Measurements from ENCODE around the gene IFNG-AS1.

The IFNG-AS1 gene

DNA sequence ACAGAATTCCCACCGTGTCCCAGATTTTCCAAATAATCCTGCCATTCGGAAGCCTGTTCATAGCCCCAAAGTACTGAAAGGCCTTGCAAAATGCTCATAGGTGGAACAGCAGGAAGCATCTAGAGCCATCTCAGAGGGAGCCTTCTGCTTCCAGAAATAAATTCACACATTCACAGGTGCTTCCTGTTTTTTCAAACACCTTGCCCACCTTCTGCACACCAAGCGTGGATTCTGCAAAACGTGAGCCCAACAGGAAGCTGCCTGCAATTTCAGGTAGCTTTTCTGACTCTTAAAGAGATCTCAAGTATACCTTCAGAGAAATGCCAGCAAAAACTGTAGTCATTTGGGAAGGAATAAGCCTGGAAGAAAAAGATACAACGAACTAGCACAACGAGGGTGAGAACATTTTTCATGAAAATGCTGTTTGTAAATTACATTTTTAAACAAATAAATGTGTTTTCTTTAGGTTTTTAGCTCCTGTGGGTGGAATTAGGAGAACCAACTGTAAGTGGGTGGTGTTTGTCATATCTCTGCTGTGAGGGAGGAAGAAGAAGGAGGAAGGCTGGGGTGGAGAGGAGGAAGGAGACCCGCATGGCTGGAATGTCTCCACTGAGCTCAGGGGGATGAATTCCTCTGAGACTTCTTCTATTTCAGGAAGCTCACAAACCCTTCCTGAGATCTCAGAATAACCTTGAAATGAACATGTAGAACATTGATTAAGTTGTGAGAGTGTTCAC is at the start of gene IFNG-AS1:
Gene IFNG-AS1 (plus strand): TSS at position 264 of the 737 bp plus-strand sequence.
- DNase-seq = no peak

DNA sequence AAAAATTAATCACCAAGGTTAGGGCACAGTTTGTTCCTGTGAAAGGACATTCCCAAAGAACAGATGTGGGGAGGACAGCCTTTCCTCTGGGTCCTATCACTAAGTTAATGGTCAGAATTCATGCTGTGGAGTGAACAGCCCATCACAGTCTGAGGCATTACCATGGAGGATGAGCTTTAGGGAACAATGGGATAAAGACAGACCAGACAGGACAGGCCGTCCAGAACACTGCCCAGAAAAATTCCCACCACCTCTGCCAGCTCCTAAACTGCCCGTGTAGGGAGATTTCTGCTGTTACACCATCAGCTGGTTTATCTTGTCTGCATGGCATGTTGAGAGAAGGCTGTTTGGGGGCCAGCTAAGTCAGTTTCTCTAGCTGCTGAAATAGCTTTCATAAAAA is 49.6 kb upstream of the IFNG-AS1 start:
- DNase-seq = no peak

DNA sequence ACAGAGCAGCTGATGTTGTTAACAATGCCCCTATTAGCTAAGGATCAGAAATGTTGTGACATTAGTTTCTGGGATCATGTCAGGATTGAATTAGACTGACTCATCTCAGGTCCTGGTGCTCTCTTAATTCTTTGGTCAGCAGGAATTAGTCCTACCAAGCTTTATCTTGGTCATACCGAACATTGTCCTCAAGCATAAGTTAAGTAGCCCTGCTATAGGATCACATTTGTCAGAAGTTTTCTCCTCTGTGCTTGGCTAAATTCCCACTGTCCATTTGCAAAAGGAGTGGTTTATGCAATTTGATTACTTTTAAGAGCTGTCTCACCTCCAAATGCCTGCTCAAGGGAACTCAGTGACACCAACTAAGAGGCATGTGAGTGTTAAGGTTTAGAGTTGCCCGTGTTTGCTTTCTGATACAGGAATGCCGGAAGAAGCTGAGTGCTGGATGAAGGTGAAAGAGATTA is 48.4 kb upstream of the IFNG-AS1 start:
- DNase-seq = no peak

DNA sequence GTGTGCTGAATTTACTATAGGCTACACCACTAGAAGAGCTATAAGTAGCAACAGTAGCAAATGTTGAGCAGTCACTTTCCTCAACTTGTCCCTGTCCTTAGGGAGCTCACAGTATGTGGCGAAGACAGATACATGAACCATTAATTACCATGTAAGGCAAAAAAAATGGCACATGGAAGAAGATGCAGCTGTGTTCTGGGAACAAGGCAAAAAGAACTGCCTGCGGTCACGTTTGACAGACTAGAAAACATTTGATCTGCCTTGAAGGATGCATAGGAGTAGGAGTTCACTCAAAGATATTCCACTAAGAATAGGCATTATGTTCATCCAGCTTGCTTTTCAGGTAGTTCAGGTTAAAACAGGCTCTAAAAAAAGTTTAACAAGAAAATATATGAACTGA is 46.5 kb upstream of the IFNG-AS1 start:
- DNase-seq = no peak

DNA sequence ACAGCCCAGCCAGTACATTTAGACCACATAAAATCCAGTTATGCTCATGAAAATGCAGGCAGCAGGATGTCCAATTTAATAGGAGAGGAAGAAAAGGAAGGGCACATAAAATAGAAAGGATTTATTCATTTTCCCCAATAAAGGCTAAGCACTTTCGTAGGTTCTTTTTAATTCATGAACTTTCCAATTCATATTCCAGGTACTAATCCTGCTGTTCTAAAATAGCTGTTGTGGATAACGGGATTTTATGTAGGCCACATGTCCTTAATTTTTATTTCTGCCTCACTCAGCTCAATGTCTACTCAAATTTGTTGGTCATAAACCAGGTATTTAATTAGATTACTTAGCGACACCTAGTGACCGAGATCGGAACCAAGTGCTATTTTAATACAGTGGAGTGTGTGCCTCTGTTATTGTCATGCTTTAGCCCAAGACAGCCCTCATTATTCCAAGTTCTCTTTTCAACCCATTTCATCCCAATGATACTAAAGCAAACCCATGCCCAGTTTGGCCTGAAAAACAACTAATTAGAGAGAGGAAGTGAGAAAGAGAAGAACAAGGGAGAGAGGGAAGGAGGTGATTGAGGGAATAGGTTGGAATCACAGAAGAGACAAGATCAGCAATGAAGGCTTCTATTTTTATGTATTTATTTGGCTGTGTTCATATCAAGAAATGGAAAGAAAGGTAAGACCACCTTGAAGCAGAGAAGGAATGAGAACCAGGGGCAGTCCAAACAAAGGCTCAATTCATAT is 45.9 kb upstream of the IFNG-AS1 start:
- peak; percentile 60 for DNase-seq

DNA sequence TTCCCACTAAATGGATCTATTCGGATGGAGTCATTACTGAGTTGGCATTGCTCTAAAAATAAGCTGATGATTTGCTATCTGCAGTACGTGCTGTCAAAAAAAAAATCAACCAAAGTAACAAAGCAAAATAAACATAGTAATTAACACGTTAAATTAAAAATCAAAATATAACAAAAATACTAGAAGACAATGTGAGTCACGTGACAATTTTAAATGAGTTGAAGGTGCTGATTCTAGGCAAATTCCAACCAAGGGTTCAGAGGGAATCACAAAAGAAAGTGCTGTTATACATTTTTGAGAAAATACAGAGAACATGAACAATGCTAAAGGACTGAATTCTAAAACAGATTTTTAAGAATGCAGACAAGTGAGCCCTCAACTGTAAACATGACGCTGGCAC is 45.2 kb upstream of the IFNG-AS1 start:
- DNase-seq = no peak

DNA sequence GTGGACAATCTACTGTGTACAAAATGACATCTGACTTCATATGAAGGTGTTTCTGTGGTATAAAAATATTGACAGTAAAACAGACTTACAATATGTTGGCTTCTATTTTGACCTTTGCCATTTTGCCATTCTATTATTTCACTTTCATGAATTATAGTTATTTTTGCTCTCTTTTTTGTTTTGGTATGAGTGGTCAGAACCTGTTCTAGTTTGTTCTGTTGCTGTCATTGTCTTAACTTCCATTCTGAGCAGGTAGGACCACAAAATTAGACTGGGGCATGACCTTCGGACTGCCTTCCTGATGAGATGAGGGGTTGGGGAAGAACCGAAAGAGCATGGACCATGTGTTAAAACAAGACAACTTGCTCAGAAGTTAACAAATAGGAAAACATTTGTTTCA is 36.5 kb upstream of the IFNG-AS1 start:
- no peak for DNase-seq

DNA sequence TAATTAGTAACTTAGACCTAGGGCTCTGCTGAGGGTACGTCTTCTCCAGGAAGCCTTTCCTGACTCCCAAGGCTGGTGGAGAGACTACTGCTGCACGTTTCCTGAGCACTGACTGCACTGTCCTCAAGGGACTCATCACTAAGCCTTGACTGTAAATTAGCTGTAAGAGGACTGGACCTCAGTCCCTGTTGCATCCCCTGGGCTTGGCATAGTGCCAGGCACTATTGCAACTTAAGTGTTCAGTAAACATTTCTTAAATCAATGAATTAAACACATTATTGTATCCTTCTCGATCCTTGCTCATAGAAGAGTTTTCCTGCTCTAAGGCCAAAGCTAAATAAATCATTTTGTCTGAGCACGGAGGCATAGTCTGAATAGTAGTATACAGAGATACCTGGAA is 31.9 kb upstream of the IFNG-AS1 start:
- DNase-seq = no peak

DNA sequence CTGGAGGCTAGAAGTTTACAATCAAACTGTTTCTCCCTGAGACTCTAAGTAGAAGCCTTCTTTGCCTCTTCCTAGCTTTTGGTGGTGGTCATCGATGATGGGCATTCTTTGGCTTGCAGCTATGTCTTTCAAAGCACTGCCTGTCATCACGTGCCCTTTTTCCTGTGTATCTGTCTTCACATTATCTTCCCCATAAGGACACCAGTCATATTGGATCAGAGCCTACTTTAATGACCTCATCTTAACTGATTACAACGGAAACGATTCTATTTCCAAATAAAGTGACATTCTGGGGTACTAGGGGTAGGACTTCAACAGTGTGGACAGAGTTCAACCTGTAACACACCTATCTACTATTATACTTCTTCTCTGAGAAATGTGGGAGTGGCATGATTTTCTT is 31.1 kb upstream of the IFNG-AS1 start:
- DNase-seq = no peak

DNA sequence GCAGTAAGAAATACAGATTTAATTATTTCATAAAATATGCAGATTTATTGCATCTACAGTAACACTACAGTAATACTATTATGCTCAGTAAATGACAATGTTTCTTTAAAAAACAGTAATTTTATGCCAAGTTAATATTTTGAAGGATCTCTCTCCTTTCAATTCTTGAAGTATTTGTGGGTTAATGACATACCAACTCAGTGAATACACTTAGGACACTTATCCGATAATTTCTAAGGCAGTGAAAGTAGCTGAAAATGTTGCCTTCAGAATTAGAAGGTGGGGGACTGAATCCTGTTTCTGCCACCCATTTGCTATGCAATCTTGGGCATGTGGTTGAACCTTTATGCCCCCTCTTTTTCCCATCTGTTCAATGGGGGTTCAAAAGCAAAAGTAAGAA is 24.8 kb upstream of the IFNG-AS1 start:
- no peak for DNase-seq

DNA sequence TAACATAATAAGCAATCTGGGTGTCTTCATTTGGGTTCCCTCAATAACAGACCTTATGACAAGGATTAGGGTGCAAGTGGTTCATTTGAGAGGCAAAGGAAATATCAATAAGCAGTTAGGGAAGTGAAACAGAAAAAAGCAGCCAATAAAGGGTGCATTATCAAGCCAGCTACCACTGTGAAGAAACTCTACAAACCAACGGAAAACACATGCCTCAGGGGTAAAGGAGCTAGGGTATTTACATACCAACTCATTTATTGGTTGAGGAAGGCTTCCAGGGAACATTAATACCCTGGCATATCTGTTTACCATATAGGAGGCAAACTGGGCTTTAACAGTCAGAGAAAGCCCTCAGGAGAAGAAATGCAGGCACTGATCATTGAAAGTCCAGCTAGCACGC is 22.7 kb upstream of the IFNG-AS1 start:
- no peak for DNase-seq

DNA sequence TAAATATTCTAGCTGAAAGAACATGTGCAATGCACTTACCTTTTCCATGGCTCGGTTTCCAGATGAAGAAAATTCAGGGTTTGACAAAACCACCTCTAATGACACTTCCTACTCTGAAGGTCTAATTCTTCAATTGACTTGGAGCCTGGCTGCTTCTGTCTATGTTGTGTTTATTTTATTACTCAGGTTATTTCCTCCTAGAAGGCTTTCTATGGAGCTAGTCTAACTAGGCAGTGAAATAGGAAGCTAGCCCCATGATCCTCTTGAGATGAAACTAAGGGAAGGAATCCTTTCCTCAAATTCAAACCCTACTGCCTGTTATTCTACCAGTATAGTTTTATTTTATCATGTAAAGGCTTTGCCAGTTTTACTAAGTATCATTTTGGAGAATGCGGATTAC is 20.9 kb upstream of the IFNG-AS1 start:
- no peak for DNase-seq

DNA sequence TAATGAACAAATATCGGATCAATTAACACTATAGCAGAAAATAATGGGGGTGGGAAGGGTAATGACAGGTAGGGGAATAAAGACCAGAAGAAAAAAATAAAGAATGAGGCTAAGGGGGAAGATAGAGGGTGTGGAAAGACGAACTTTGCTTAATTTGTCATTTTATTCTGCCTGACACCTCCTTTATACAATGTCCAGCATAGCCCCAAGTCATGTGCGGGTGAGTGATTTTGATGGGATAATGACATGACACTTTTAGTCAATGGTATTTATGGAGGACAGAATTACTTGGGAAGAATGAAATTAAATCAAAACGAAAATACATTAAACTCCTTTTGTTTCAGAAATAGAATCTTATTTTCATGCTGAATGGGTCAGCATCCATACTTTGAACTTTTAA is 20.5 kb upstream of the IFNG-AS1 start:
- DNase-seq = no peak

DNA sequence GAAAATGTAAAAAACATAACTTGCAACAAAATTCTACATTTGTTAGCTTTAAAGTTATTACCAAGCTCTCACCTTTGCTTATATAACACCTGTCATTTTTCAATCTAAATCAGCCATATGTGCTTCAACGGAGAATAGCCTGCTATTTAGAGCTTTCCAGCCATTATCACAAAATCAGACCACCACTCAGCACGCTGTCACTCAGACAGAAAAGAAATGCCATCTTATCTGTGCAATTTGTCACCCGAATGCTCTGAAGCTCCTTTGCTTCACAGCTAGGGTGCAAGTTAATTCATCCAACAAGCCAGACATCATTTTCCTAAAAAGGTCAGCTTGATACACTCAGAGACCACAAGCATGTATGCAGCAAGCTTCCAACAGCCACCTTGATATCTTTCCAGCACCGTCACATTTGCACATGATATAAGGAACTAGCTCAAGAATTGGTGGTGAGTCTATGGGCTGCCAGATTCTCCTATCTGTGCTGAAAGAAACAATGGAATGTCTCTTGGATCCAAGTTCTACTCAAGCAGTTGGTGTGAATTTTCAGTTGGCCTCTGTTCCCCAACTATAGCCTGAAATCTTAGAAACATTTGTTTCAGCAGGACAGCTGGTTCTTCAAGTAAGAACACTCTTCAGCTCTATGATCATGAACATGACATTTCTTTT is 20.0 kb upstream of the IFNG-AS1 start:
- no peak for DNase-seq

DNA sequence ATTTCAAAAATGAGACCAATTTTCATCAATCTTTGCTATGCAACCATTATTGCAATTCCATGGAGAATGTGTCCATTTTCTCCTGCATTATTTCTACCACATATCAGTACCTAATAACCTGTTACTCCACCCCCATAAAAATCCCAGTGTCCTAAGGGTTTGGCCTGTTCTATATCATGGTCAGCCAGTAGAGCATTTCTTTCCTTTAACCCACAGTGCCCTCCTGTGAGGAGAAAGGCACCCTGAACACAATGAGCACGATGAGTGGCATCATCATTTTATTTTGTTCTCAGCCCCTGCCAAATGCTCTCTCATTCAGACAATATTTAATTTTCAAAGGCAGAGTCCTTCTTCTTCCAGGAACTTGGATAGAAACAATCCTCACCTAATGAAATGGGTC is 11.6 kb upstream of the IFNG-AS1 start:
- no peak for DNase-seq

DNA sequence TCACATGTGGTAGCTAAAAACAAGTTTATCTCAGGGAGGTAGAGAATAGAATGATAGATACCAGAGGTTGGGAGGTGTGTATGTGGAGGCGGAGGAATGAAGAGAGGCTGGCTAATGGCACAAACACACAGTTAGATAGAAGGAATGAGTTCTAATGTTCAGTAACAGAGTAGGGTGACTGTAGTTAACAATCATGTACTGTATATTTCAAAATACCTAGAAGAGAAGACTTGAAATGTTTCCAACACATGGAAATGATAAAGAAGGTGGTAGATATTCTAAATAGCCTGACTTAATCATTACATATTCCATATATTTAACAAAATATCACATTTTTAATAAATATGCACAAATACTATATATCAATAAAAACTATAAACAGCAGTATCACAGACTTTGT is 8.9 kb upstream of the IFNG-AS1 start:
- DNase-seq = no peak

DNA sequence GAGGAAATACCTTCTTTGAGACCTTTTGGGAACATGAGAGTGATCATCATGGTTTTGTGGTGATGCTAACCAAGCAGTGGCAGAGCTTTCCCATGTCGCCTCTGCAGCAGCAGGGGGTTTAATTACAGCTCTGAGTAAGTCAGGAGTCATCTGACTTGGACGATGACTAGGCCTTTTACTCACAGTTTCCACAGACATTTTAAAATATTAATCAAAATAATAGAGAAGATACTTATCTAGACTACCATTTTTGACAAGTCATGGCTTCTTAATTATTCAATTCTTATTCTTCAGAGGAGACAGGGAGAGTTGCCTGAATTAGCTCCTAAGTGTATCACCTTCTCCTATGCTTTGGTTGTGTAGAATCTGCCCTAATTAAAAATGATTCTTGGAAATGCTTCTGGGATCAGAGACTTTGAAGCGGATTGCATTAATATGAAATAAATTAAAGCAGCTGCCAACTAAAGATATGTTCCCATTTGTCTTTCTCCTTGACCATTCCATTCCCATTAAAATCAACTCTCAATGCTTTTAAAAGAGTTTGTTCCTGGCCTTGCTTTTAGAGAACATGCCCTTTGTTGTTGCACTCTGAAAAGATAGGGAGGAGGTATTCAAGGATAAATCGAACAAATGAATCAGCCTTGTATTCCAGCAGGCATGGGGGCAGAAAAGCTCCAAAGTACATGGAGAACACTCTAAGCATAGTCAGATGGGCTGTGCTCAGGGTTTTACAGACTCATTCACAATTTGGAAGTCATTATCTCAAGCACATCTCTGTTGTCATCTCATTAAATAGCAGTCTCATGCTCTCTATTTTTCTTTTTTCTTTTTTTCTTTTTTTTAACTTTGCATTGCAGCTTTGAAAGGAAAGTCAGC is 7.7 kb upstream of the IFNG-AS1 start:
- no peak for DNase-seq

DNA sequence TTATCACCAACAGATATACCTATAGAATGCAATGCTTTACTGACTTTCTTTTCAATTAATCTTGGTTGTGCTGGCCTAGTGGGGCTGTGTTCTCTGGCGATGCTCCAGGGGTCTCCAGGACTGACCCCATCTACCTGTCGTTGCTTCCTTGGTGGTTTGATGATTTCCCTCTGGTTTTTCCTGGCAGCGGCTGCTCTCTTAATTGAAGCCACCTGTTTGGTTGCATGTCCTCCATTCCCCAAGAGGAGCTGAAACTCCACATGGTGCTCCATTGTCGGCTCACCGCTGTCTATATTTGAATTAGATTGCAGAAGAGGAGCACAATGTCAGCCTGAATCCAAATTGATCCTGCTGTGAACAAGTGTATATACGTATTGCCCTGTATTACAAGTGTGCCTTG is 7.1 kb upstream of the IFNG-AS1 start:
- DNase-seq = no peak

DNA sequence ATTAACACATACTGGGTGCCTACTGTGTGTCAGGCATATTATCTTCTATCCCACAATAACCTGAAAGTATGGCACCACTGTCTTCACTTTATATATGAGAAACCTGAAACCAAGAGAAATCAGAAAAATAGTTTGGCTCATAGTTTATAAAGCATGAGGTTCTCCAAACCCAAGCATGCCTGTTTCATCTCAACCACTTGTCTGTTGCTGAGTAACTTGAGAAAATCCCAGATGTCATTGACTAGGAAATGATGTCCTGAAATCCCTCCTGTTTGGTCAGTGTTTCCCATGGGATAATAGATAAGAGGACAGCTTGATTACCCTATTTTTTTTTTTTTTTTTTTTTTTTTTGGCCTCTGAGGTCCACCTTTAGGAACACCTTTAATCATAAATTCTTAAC is 2.6 kb upstream of the IFNG-AS1 start:
- DNase-seq = no peak

DNA sequence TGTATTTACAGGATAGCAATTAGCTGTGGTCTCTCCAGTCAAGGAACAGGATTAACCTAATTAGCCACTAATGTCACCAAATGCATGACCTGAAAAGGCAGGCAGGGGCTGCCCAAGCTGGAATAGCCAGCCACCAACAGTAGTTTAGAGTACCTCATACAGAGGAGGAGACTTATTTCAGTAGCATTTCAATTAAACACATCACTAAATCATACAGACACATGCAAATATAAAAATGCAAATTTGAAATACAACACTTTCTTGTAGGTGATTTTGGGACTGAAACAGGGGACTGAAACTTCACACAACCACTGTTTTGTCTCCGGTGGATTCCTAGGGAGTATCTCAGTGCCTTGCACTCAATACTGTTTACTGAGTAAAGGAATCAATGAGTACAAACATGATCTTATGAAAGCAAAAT is 636 bp upstream of the IFNG-AS1 start:
- DNase-seq = no peak

DNA sequence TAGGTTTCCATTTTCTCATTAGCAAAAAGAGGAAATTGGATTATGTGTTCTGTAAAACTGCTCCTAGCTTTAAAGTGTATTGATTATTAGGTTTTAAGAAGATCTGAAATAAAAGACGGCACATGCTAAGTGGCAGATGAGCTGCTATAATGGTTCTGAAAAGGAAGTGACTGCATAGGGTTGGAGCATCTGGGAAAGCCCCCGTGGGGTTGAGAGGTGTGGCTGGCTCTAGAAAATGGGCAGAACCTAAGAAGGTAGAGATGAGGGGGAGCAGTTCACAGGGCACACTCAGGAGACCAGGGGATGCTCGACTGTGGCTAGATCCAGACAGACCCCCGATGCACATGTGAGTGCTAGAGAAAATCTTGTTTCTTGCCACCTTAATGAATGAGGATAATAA is 1.9 kb downstream of the IFNG-AS1 start:
- DNase-seq = peak; percentile 11

DNA sequence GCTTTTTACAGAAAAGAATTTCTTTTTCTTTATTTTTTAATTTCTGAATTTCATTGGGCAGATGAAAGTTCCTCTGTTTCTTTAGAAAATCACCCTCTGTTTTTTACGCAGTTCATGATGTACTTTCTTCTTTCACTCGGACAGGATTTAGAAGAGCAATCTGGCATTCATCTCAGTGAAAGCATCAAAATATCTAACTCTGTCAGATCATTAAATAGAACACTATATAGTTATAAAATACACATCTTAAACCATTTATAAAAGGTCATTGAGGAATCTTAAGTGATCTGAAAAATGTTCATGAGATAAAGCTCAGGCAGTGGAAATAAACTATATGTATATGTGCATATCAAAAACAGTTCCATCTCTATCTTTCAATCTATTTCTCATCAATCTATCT is 3.9 kb downstream of the IFNG-AS1 start:
- no peak for DNase-seq

DNA sequence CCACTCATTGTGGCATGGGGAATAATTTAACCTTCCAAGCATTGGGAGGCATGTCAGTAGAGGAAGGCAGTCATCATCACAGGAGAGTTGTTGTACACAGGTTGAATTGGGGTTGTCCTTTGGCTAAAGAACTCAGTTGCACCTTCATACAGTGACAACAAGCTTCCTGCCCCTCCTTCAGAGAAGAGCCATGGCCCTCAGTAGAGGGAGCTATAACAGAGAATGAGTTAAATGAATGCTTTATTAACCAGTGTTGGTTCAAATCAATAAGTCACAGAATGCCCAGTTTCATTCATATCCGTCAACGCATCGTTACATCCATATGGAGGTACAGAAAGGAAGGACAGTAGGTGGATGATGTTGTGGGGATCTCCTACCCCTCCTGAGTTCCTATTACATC is 4.8 kb downstream of the IFNG-AS1 start:
- DNase-seq = no peak

All from activated CD4-positive, alpha-beta T cell treated with anti-CD3 and anti-CD28 coated beads, Interleukin-2, amount 50 U/mL, for 1 hour (primary cell).